H9 (cell line): Measurements from ENCODE around the gene P2RY4. TPM values are rescaled to one million over a fixed set of nuclear protein-coding genes. Genes with fewer than 3 reads are reported as not detected.
"Not testable (repeated sequence)": the region's sequence is repeated elsewhere in the genome, so short reads cannot be mapped to it uniquely, and the experiment has no call there.

Source experiments
- DNase-seq: peaks from one replicate; pipeline ENCODE4 v3.0.0-alpha.2; 2017
- H2AFZ ChIP-seq: one replicate; pipeline ENCODE4 v1.6.1; 2013; ENCODE audit warnings: mild to moderate bottlenecking, low read length, control low read depth, moderate library complexity
- H2AK5ac ChIP-seq: 2 replicates; pipeline ENCODE4 v1.6.1; 2013; ENCODE audit warnings: low read length, control low read depth, mixed read lengths; ENCODE audit not compliant: insufficient read length
- H2BK120ac ChIP-seq: one replicate; pipeline ENCODE4 v1.6.1; 2013; ENCODE audit warnings: low read depth, mild to moderate bottlenecking, low read length, control low read depth, inconsistent platforms; ENCODE audit not compliant: poor library complexity, severe bottlenecking
- H2BK12ac ChIP-seq: 2 replicates; pipeline ENCODE4 v1.6.1; 2013; ENCODE audit warnings: low read length, control low read depth, mixed read lengths, low read depth; ENCODE audit not compliant: insufficient read length
- H2BK15ac ChIP-seq: 2 replicates; pipeline ENCODE4 v1.6.1; 2013; ENCODE audit warnings: low read depth, low read length, control low read depth
- H2BK20ac ChIP-seq: one replicate; pipeline ENCODE4 v1.6.1; 2013; ENCODE audit warnings: low read depth, mild to moderate bottlenecking, low read length, control low read depth, inconsistent platforms; ENCODE audit not compliant: poor library complexity, severe bottlenecking
- H2BK5ac ChIP-seq: 2 replicates; pipeline ENCODE4 v1.6.1; 2013; ENCODE audit warnings: low read length, control low read depth, mixed read lengths; ENCODE audit not compliant: insufficient read length
- H3K14ac ChIP-seq: 2 replicates; pipeline ENCODE4 v1.6.1; 2013; ENCODE audit warnings: low read length, control low read depth; ENCODE audit not compliant: insufficient read depth
- H3K18ac ChIP-seq: 2 replicates; pipeline ENCODE4 v1.6.1; 2013; ENCODE audit warnings: low read depth, mild to moderate bottlenecking, mixed read lengths, low read length, control low read depth; ENCODE audit not compliant: insufficient read length
- H3K23ac ChIP-seq: 2 replicates; pipeline ENCODE4 v1.6.1; 2013; ENCODE audit warnings: low read length, control low read depth, mixed read lengths, low read depth; ENCODE audit not compliant: insufficient read length
- H3K23me2 ChIP-seq: 2 replicates; pipeline ENCODE4 v1.6.1; 2013; ENCODE audit warnings: low read depth, mild to moderate bottlenecking, mixed read lengths, low read length, control low read depth; ENCODE audit not compliant: insufficient read length, poor library complexity, severe bottlenecking
- H3K27ac ChIP-seq: 2 replicates; pipeline ENCODE4 v1.5.1; 2013; ENCODE audit warnings: low read length, control low read depth, mixed read lengths, low read depth; ENCODE audit not compliant: insufficient read length
- H3K27me3 ChIP-seq: 2 replicates; pipeline ENCODE4 v1.6.1; 2013; ENCODE audit warnings: low read length, control low read depth, inconsistent platforms; ENCODE audit not compliant: insufficient read depth
- H3K4ac ChIP-seq: 2 replicates; pipeline ENCODE4 v1.6.1; 2013; ENCODE audit warnings: low read depth, mild to moderate bottlenecking, control low read depth, inconsistent platforms, low read length, moderate library complexity
- H3K4me1 ChIP-seq: 2 replicates; pipeline ENCODE4 v1.6.1; 2013; ENCODE audit warnings: low read length, control low read depth, inconsistent platforms; ENCODE audit not compliant: insufficient read depth
- H3K4me2 ChIP-seq: 2 replicates; pipeline ENCODE4 v1.6.1; 2013; ENCODE audit warnings: low read length, control low read depth, mixed read lengths; ENCODE audit not compliant: insufficient read length, insufficient read depth
- H3K56ac ChIP-seq: 2 replicates; pipeline ENCODE4 v1.6.1; 2013; ENCODE audit warnings: low read depth, mild to moderate bottlenecking, mixed read lengths, low read length, control low read depth; ENCODE audit not compliant: insufficient read length
- H3K79me1 ChIP-seq: 2 replicates; pipeline ENCODE4 v1.6.1; 2013; ENCODE audit warnings: low read depth, mild to moderate bottlenecking, moderate library complexity, low read length, control low read depth, inconsistent platforms; ENCODE audit not compliant: insufficient read depth, poor library complexity, severe bottlenecking
- H3K79me2 ChIP-seq: 2 replicates; pipeline ENCODE4 v1.6.1; 2013; ENCODE audit warnings: low read length, control low read depth, inconsistent platforms; ENCODE audit not compliant: insufficient read depth
- H3K9ac ChIP-seq: 2 replicates; pipeline ENCODE4 v1.6.1; 2013; ENCODE audit warnings: low read length, control low read depth, mixed read lengths; ENCODE audit not compliant: insufficient read length; ENCODE audit errors: extremely low read depth
- H3K9me3 ChIP-seq: one replicate; pipeline ENCODE4 v1.6.1; 2013; ENCODE audit warnings: low read depth, low read length, inconsistent platforms; ENCODE audit not compliant: control insufficient read depth
- H3T11ph ChIP-seq: one replicate; pipeline ENCODE4 v1.6.1; 2013; ENCODE audit warnings: mild to moderate bottlenecking, low read length, control low read depth, inconsistent platforms
- H4K20me1 ChIP-seq: one replicate; pipeline ENCODE4 v1.6.1; 2013; ENCODE audit not compliant: control insufficient read depth, insufficient read length, insufficient read depth
- H4K5ac ChIP-seq: 2 replicates; pipeline ENCODE4 v1.6.1; 2013; ENCODE audit warnings: low read depth, mild to moderate bottlenecking, mixed read lengths, low read length, control low read depth; ENCODE audit not compliant: insufficient read length
- H4K8ac ChIP-seq: replicated peaks from 2 replicates; pipeline ENCODE4 v1.6.1; 2013; ENCODE audit warnings: low read length, control low read depth, mixed read lengths, low read depth; ENCODE audit not compliant: insufficient read length
- H4K91ac ChIP-seq: 2 replicates; pipeline ENCODE4 v1.6.1; 2013; ENCODE audit warnings: low read depth, mild to moderate bottlenecking, moderate library complexity, mixed read lengths, low read length, control low read depth; ENCODE audit not compliant: insufficient read length
- H3K27ac Mint-ChIP-seq, 3 experiments: 2 replicates in 2 of 3; 3 replicates in 1 of 3; pipeline ENCODE4 v1.8.0; 2020 to 2021; ENCODE audit warnings: mixed read lengths in 3 of 3, mild to moderate bottlenecking in 1 of 3, moderate library complexity in 1 of 3
- H3K27me3 Mint-ChIP-seq: 2 replicates; pipeline ENCODE4 v1.8.0; 2021; ENCODE audit warnings: low read depth, mild to moderate bottlenecking, moderate library complexity, mixed read lengths
- H3K36me3 Mint-ChIP-seq, 3 experiments: 2 replicates in 2 of 3; 3 replicates in 1 of 3; pipeline ENCODE4 v1.8.0; 2020 to 2021; ENCODE audit warnings: low read depth in 3 of 3, mixed read lengths in 3 of 3; ENCODE audit not compliant: insufficient read depth in 1 of 3
- H3K4me1 Mint-ChIP-seq, 2 experiments: 2 replicates each; pipeline ENCODE4 v1.8.0; 2020; ENCODE audit warnings: mixed read lengths in 2 of 2
- H3K4me3 Mint-ChIP-seq, 2 experiments: 2 replicates in 1 of 2; 3 replicates in 1 of 2; pipeline ENCODE4 v1.8.0; 2020 to 2021; ENCODE audit warnings: mild to moderate bottlenecking in 2 of 2, mixed read lengths in 2 of 2, moderate library complexity in 1 of 2
- H3K9me3 Mint-ChIP-seq, 2 experiments: 2 replicates in 1 of 2; 3 replicates in 1 of 2; pipeline ENCODE4 v1.8.0; 2020; ENCODE audit warnings: mild to moderate bottlenecking in 2 of 2, mixed read lengths in 2 of 2, moderate library complexity in 1 of 2
- CTCF ChIP-seq: fragments of 200-600 bp; sonication (generic); conservative IDR thresholded peaks from 3 replicates; pipeline ENCODE4 v1.8.0; 2021; ENCODE audit warnings: antibody characterized with exemption, mild to moderate bottlenecking
- WGBS: extraction: QIAGEN DNeasy Blood & Tissue Kit; methylation state at CpG from one replicate; pipeline ENCODE4 v1.1.7; 2013; ENCODE audit warnings: missing lambda C conversion rate, low lambda C conversion rate, mixed read lengths; ENCODE audit not compliant: insufficient read length; ENCODE audit errors: extremely low coverage; 5-methylcytosine and 5-hydroxymethylcytosine counted together
- total RNA-seq: library from RNA; stranded (reverse); gene quantifications from 2 replicates; pipeline ENCODE4 v1.2.1, GENCODE V29; 2021

The P2RY4 gene
- total RNA-seq, 1 experiment from 2014 or later: not detected

GRCh38 chrX:70209570-70209969 is 50.4 kb downstream of the P2RY4 start:
- H3K9ac ChIP-seq, H3K4ac ChIP-seq, H2AK5ac ChIP-seq, H4K5ac ChIP-seq, H4K8ac ChIP-seq, H3K27me3 ChIP-seq, H3K23ac ChIP-seq, H3K36me3 Mint-ChIP-seq, H3T11ph ChIP-seq, H2AFZ ChIP-seq, H4K20me1 ChIP-seq, H4K91ac ChIP-seq, H2BK20ac ChIP-seq, H3K14ac ChIP-seq, H3K4me2 ChIP-seq, H2BK120ac ChIP-seq, H3K27ac Mint-ChIP-seq, H3K23me2 ChIP-seq, H3K4me1 ChIP-seq, H3K27me3 Mint-ChIP-seq, H2BK15ac ChIP-seq, H3K4me3 Mint-ChIP-seq, H3K4me1 Mint-ChIP-seq, DNase-seq, H3K9me3 ChIP-seq, H3K79me2 ChIP-seq, H3K18ac ChIP-seq, H2BK5ac ChIP-seq, H2BK12ac ChIP-seq, H3K79me1 ChIP-seq, H3K27ac ChIP-seq, H3K56ac ChIP-seq: not testable (repeated sequence)
- peak; percentile 14; the same call in 1 of the 3 replicates for TF ChIP-seq CTCF
- WGBS: no CpG with 5 or more reads among the region's 6 CpGs
- peaks cover 44 to 48% of the 10 kb centered on the region in 2 experiments for H3K9me3 Mint-ChIP-seq
